ENCODE data around the gene ZNF343.

ZNF343 gene

DNA sequence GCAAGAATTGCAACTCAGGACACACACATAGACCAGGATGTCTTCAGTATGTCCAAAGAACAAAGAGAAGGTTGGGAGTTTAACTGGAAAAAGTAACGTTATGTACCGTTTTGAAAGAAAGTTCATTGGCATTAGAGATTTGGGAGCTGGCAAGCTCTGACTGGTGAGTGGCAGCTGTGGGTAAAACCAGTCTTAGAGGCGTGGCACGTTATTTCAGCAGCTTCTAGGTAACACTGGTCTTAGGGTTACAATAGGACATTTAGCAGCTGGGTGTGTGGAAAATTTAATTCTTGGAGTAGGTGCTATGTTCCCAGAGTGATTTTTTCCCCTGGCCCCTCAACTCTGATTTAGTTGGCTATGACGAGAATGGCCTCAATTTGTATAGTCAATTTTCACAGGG, 57.3 kb downstream of the ZNF343 start:
- TF ChIP-seq, protein P1, sequence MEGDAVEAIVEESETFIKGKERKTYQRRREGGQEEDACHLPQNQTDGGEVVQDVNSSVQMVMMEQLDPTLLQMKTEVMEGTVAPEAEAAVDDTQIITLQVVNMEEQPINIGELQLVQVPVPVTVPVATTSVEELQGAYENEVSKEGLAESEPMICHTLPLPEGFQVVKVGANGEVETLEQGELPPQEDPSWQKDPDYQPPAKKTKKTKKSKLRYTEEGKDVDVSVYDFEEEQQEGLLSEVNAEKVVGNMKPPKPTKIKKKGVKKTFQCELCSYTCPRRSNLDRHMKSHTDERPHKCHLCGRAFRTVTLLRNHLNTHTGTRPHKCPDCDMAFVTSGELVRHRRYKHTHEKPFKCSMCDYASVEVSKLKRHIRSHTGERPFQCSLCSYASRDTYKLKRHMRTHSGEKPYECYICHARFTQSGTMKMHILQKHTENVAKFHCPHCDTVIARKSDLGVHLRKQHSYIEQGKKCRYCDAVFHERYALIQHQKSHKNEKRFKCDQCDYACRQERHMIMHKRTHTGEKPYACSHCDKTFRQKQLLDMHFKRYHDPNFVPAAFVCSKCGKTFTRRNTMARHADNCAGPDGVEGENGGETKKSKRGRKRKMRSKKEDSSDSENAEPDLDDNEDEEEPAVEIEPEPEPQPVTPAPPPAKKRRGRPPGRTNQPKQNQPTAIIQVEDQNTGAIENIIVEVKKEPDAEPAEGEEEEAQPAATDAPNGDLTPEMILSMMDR (IDR thresholded peaks at IDR 0.05; ENCODE audit: control insufficient read depth, extremely low read depth, insufficient read depth): no peak
- DNase-seq (ENCODE audit: low read depth): no peak

DNA sequence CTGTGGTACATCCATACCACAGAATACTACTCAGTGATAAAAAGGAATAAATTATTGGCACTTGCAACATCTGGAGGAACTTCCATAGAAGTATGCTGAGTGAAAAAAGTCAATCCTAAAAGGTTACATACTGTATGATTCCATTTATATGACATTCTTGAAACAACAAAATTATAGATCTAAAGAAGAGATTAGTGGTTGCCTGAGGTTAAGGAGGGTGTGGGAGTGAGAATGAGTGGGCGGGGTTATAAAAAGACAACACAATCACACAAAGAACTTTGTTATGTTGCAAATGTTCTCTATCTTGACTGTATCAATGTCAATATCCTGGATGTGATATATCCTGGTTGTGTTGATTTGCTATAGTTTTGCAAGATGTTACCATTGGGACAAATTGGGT, 59.3 kb downstream of the ZNF343 start:
- no peak for DNase-seq (ENCODE audit: low read depth)
- TF ChIP-seq, protein P1 (IDR thresholded peaks at IDR 0.05; ENCODE audit: control insufficient read depth, extremely low read depth, insufficient read depth): no peak
- H3K4me3 ChIP-seq (ENCODE audit: low read depth, low read length): no peak overlapping the region

More for the DNA sequence above, 57.3 kb downstream of the ZNF343 start:
- no peak overlapping the region for H3K4me3 ChIP-seq (ENCODE audit: low read depth, low read length)

DNA sequence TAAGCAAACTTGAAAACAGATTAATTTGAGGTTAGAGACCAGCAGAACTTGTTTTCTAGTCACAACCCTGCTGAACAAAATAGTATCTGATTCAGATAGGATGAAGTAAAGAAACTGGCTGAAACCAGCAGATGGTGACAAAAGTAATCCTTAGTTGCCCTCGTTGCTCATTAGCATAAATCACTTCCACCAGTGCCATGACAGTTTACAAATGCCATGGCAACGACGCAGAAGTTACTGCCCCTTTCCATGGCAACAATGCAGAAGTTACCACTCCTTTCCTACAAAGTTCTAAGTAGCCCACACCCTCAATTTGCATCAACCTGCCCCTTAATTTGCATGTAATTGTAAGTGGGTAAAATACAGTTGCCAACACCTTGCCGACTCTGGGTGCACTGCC, 61.9 kb downstream of the ZNF343 start:
- DNase-seq (ENCODE audit: low read depth): no peak
- TF ChIP-seq, protein P1 (IDR thresholded peaks at IDR 0.05; ENCODE audit: control insufficient read depth, extremely low read depth, insufficient read depth): no peak
- no peak overlapping the region for H3K4me3 ChIP-seq (ENCODE audit: low read depth, low read length)

Measured in LNCaP clone FGC (cell line).